Gastrocnemius medialis (tissue), 4 donors: Measurements from ENCODE around the gene UBB. TPM values are rescaled to one million over a fixed set of nuclear protein-coding genes. Genes with fewer than 3 reads are reported as not detected.
A peak's percentile ranks its signal among the peaks of the same experiment; 100 is the strongest.

Source experiments
- ATAC-seq, 2 donors: fragments of 150-250 bp; one replicate each; pipeline ENCODE4 v1.9.1; 2016
- DNase-seq, 2 donors: peaks; one replicate each; pipeline ENCODE4 v3.0.0-alpha.2; 2019
- H3K27ac ChIP-seq, 4 donors: fragments of 200-600 bp; sonication (generic); 1 replicate in 1 of 4; 2 replicates in 3 of 4; pipeline ENCODE4 v1.5.1; 2016 to 2018; ENCODE audit warnings: mild to moderate bottlenecking in 2 of 4, moderate library complexity in 1 of 4
- H3K27me3 ChIP-seq, 3 donors: fragments of 200-600 bp; sonication (generic) in 2 of 3; 1 replicate in 1 of 3; 2 replicates in 2 of 3; pipeline versions ENCODE4 v1.5.1 to v1.6.0; 2016 to 2019; ENCODE audit warnings: mild to moderate bottlenecking in 1 of 3, moderate library complexity in 1 of 3
- H3K36me3 ChIP-seq, 2 donors: fragments of 200-600 bp; sonication (generic) in 1 of 2; one replicate each; pipeline ENCODE4 v1.5.1; 2017 to 2018
- H3K4me1 ChIP-seq, 2 donors: fragments of 200-600 bp; sonication (generic) in 1 of 2; one replicate each; pipeline ENCODE4 v1.5.1; 2016 to 2017; ENCODE audit warnings: mild to moderate bottlenecking in 2 of 2
- H3K4me3 ChIP-seq, 4 donors: fragments of 200-600 bp; sonication (generic) in 3 of 4; 1 replicate in 1 of 4; 2 replicates in 3 of 4; pipeline ENCODE4 v1.5.1; 2016 to 2019; ENCODE audit warnings: mild to moderate bottlenecking in 2 of 4
- H3K9me3 ChIP-seq, 3 donors: fragments of 200-600 bp; sonication (generic) in 2 of 3; 1 replicate in 1 of 3; 2 replicates in 2 of 3; pipeline ENCODE4 v1.5.1; 2016 to 2019
- POLR2A ChIP-seq, 2 donors: fragments of 450-650 bp; IDR thresholded peaks; one replicate each; pipeline ENCODE4 v1.6.1; 2017; ENCODE audit warnings: antibody characterized with exemption in 2 of 2, mild to moderate bottlenecking in 2 of 2, moderate library complexity in 2 of 2
- in situ Hi-C, 4 donors: fragments of 200-750 bp; cut with MboI; loops; one replicate each; pipeline versions ENCODE4 v1.15.0 to v1.8.0; 2017; ENCODE audit warnings: low sequenced_read_pairs in 4 of 4
- intact Hi-C: fragments of 100-400 bp; cut with DNase I; formaldehyde crosslinking; loops from one replicate; pipeline ENCODE4 v1.15.1; 2023; ENCODE audit warnings: low total_unique reads
- total RNA-seq, 4 donors: library from RNA; depleted of rRNA; stranded (reverse); fragments of >200 nt; gene quantifications; one replicate each; pipeline versions ENCODE4 v1.1.0 to v1.2.3, GENCODE V29; 2016
- TF ChIP-seq, protein P1 (sequence below), 5 experiments: fragments of 450-650 bp in 3 of 5; fragments of 200-600 bp in 2 of 5; sonication (generic) in 2 of 5; IDR thresholded peaks in 4 of 5; conservative IDR thresholded peaks in 1 of 5; 1 replicate in 4 of 5; 2 replicates in 1 of 5; pipeline ENCODE4 v1.5.1; 2016 to 2019; ENCODE audit warnings: antibody characterized with exemption in 5 of 5, mild to moderate bottlenecking in 3 of 5, moderate library complexity in 3 of 5

The UBB gene
- total RNA-seq, 4 donors from 2014 or later, result 1,099 to 1,543 (median 1,420) TPM

GRCh38 chr17:16377941-16378341 is 3.0 kb upstream of the UBB start:
- H3K27ac ChIP-seq, result peak overlapping the region; percentile 72 to 94 (median 88)
- TF ChIP-seq, protein P1, sequence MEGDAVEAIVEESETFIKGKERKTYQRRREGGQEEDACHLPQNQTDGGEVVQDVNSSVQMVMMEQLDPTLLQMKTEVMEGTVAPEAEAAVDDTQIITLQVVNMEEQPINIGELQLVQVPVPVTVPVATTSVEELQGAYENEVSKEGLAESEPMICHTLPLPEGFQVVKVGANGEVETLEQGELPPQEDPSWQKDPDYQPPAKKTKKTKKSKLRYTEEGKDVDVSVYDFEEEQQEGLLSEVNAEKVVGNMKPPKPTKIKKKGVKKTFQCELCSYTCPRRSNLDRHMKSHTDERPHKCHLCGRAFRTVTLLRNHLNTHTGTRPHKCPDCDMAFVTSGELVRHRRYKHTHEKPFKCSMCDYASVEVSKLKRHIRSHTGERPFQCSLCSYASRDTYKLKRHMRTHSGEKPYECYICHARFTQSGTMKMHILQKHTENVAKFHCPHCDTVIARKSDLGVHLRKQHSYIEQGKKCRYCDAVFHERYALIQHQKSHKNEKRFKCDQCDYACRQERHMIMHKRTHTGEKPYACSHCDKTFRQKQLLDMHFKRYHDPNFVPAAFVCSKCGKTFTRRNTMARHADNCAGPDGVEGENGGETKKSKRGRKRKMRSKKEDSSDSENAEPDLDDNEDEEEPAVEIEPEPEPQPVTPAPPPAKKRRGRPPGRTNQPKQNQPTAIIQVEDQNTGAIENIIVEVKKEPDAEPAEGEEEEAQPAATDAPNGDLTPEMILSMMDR (IDR thresholded peaks at IDR 0.05 in 4 of 5, conservative IDR thresholded peaks at IDR 0.05 in 1 of 5), result no peak
- no peak for TF ChIP-seq POLR2A (IDR thresholded peaks at IDR 0.05)
- H3K9me3 ChIP-seq, result no peaks in the 10 kb centered on the region
- no peak overlapping the region for H3K4me3 ChIP-seq
- no peak for DNase-seq
- ATAC-seq, result peak; percentile 22 to 47
- H3K27me3 ChIP-seq, result no peaks in the 10 kb centered on the region
- in situ Hi-C loops (no loop called here), intact Hi-C loops (no loop called here)
- H3K36me3 ChIP-seq, result peaks cover 0 to 13% of the 10 kb centered on the region in 2 donors
- H3K4me1 ChIP-seq, result peaks cover 24 to 40% of the 10 kb centered on the region in 2 donors

DNA sequence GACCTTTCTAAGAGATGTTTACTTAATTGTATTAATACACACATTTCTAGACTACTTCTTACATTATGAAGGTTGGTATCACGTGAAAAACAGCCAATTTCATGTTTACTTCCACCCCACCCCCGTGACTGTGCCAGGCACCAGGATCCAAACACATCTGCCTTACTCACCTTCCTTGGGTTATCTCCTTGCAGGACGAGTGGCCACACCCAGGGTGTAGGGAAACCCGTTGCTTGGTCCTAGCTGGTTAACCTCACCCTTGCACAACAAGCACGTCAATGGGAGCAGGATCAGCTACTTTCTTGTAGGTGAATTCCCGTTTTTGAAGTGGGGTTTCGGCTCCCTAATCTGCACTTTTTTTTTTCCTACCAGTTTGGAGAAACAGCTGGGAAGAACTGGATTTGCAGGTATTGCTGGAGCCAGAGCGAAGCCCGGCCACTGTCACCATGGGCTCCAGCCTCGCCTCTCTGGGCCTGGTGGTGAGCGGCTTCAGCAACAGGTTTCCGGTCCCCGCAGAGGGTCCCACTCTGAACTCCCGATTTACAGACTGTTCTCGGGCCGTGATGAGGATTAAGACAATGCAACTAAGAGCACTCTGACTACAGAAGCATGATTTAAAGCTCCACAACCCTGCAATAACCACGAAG is 2.1 kb upstream of the UBB start:
- H3K36me3 ChIP-seq, result peaks cover 0 to 21% of the 10 kb centered on the region in 2 donors
- no peaks in the 10 kb centered on the region for H3K9me3 ChIP-seq
- H3K27me3 ChIP-seq, result no peaks in the 10 kb centered on the region
- H3K4me3 ChIP-seq, result no peak overlapping the region
- peaks cover 31 to 43% of the 10 kb centered on the region in 2 donors for H3K4me1 ChIP-seq
- DNase-seq (no peak), ATAC-seq (no peak)
- in situ Hi-C loops, result no loop called here
- intact Hi-C loops, result no loop called here
- TF ChIP-seq POLR2A (IDR thresholded peaks at IDR 0.05), result no peak
- TF ChIP-seq, protein P1 (IDR thresholded peaks at IDR 0.05 in 4 of 5, conservative IDR thresholded peaks at IDR 0.05 in 1 of 5), result no peak
- peak overlapping the region; percentile 72 to 94 (median 88) for H3K27ac ChIP-seq

DNA sequence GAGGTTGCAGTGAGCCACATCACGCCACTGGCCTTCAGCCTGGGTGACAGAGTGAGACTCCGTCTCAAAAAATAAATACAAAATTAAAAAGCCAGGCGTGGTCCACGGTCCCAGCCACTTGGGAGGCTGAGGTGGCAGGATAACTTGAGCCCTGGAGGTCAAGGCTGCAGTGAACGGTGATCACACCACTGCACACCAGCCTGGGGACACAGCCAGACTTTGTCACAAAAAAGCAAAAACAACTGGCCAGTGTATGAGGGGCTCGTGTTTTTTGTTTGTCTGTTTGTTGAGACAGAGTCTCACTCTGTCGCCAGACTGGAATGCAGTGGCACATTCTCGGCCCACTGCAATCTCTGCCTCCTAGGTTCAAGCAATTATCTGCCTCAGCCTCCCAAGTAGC is 1.2 kb upstream of the UBB start:
- intact Hi-C loops, result loop anchor here (2.0 kb wide), 1 partner anchor 59 kb away; no protein-coding TSS in a partner anchor
- no peaks in the 10 kb centered on the region for H3K27me3 ChIP-seq
- ATAC-seq (no peak), DNase-seq (no peak)
- peak overlapping the region; percentile 72 to 94 (median 88) for H3K27ac ChIP-seq
- TF ChIP-seq POLR2A (IDR thresholded peaks at IDR 0.05), result no peak
- TF ChIP-seq, protein P1 (IDR thresholded peaks at IDR 0.05 in 4 of 5, conservative IDR thresholded peaks at IDR 0.05 in 1 of 5), result no peak
- peaks cover 33 to 43% of the 10 kb centered on the region in 2 donors for H3K4me1 ChIP-seq
- no peaks in the 10 kb centered on the region for H3K9me3 ChIP-seq
- H3K4me3 ChIP-seq, result no peak overlapping the region
- peaks cover 0 to 23% of the 10 kb centered on the region in 2 donors for H3K36me3 ChIP-seq
- in situ Hi-C loops, result loop anchor here in 1 of 4 donors (5.0 kb wide), 1 partner anchor 58 kb away; no protein-coding TSS in a partner anchor

DNA sequence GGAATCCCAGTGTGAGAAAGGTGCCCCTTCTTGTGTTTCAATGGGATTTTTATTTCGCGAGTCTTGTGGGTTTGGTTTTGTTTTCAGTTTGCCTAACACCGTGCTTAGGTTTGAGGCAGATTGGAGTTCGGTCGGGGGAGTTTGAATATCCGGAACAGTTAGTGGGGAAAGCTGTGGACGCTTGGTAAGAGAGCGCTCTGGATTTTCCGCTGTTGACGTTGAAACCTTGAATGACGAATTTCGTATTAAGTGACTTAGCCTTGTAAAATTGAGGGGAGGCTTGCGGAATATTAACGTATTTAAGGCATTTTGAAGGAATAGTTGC is 567 bp downstream of the UBB start:
- Histone ChIP-seq H3K4me3 (peak overlapping the region; percentile 77 to 85 (median 78)), H3K36me3 (peaks cover 0 to 23% of the 10 kb centered on the region in 2 donors), H3K4me1 (peaks cover 37 to 39% of the 10 kb centered on the region in 2 donors), H3K27ac (peak overlapping the region; percentile 85 to 94 (median 91)), H3K27me3 (no peaks in the 10 kb centered on the region), H3K9me3 (no peaks in the 10 kb centered on the region)
- intact Hi-C loops (loop anchor here (2.0 kb wide), 1 partner anchor 57 kb away; no protein-coding TSS in a partner anchor), in situ Hi-C loops (loop anchor here in 1 of 4 donors (5.0 kb wide), 1 partner anchor 56 kb away; no protein-coding TSS in a partner anchor)
- TF ChIP-seq POLR2A (IDR thresholded peaks at IDR 0.05), result no peak
- TF ChIP-seq, protein P1 (IDR thresholded peaks at IDR 0.05 in 4 of 5, conservative IDR thresholded peaks at IDR 0.05 in 1 of 5), result no peak
- DNase-seq (no peak), ATAC-seq (no peak)
